Gastroesophageal sphincter (tissue), 4 donors: ENCODE data around the gene TRAPPC2L. TPM values are rescaled to one million over a fixed set of nuclear protein-coding genes. Genes with fewer than 3 reads are reported as not detected.

Source experiments
- ATAC-seq: fragments of 150-250 bp; one replicate; pipeline ENCODE4 v1.9.1; 2016; ENCODE audit warnings: mild to moderate bottlenecking, moderate library complexity
- H3K27ac ChIP-seq, 4 donors: fragments of 200-600 bp; sonication (generic) in 3 of 4; 1 replicate in 3 of 4; 2 replicates in 1 of 4; pipeline ENCODE4 v1.5.1; 2016 to 2019
- H3K27me3 ChIP-seq: fragments of 200-600 bp; sonication (generic); one replicate; pipeline ENCODE4 v1.5.1; 2019
- H3K36me3 ChIP-seq, 2 donors: fragments of 200-600 bp; sonication (generic); one replicate each; pipeline ENCODE4 v1.5.1; 2019; ENCODE audit warnings: control low read depth in 1 of 2
- H3K4me1 ChIP-seq, 3 donors: fragments of 200-600 bp; sonication (generic); 1 replicate in 2 of 3; 2 replicates in 1 of 3; pipeline ENCODE4 v1.5.1; 2016 to 2019; ENCODE audit warnings: control low read depth in 2 of 3
- H3K4me3 ChIP-seq, 2 donors: fragments of 200-600 bp; sonication (generic); one replicate each; pipeline ENCODE4 v1.5.1; 2019; ENCODE audit warnings: mild to moderate bottlenecking in 1 of 2, moderate library complexity in 1 of 2
- H3K9me3 ChIP-seq, 3 donors: fragments of 200-600 bp; sonication (generic); one replicate each; pipeline ENCODE4 v1.5.1; 2017 to 2019; ENCODE audit warnings: control low read depth in 2 of 3
- EP300 ChIP-seq: sonication (generic); formaldehyde crosslinking; IDR thresholded peaks from one replicate; pipeline ENCODE4 v1.6.1; 2017; ENCODE audit warnings: antibody characterized with exemption, mild to moderate bottlenecking
- POLR2A ChIP-seq, 2 donors: fragments of 450-650 bp; IDR thresholded peaks; one replicate each; pipeline ENCODE4 v1.6.1; 2017; ENCODE audit warnings: antibody characterized with exemption in 2 of 2, mild to moderate bottlenecking in 2 of 2, moderate library complexity in 1 of 2
- POLR2AphosphoS5 ChIP-seq: sonication (generic); formaldehyde crosslinking; IDR thresholded peaks from one replicate; pipeline ENCODE4 v1.6.1; 2017; ENCODE audit warnings: antibody characterized with exemption
- WGBS, 2 donors: methylation state at CpG; one replicate each; pipeline ENCODE4 v1.1.5; 2018; ENCODE audit warnings: low coverage in 1 of 2; 5-methylcytosine and 5-hydroxymethylcytosine counted together
- total RNA-seq, 4 donors: library from RNA; depleted of rRNA; stranded (reverse); fragments of >200 nt; gene quantifications; one replicate each; pipeline ENCODE4 v1.1.0, GENCODE V29; 2016
- TF ChIP-seq, protein P1 (sequence below), 4 experiments: fragments of 200-600 bp in 2 of 4; fragments of 450-650 bp in 2 of 4; sonication (generic) in 1 of 4; IDR thresholded peaks; one replicate each; pipeline ENCODE4 v1.5.1; 2017 to 2019; ENCODE audit warnings: antibody characterized with exemption in 4 of 4, mild to moderate bottlenecking in 2 of 4, moderate library complexity in 2 of 4

The TRAPPC2L gene
- total RNA-seq, 4 donors from 2014 or later, result 18.7 to 40.0 (median 21.5) TPM

DNA sequence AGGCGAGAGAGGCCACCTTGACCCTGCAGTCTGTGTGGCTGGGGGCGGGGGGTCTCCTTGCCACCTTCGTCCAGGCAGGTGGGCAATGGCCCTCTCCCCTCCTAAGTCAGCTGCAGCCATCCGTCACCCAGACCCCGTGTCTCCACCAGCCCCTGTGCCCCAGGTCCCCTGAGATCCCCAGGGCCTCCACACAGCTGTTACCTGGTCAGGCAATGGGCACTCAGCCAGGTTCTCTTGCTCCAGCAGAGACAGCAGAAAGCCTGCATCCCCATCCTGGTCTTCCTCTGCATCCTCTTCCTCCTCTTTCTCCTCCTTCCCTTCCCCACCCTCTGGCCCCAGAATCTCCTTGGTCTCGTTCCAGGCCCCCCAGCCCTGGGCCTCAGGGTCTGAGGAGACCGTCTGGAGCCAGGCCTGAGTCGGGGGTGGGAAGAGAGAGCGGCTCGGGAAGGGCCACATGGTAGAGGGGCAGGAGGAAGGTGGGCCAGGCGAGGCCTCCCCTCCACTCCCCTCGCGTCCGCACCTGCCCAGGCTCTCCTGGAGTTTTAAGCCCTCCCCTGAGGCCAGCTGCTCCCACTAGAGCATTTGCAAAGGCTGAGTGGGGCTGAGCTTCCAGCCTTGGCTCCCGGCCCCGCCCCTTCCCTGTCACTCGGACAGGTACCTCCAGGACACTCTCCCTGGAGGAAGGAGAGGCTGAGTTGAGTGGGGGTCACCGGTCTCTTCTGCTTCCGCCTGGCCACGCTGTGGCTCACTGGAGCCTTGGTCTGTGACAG is 9.4 kb downstream of the TRAPPC2L start, which contains the start of gene PABPN1L:
TSS of gene PABPN1L (minus strand) at position 510 of the 770 bp plus-strand sequence. CDS start at position 456, 54 bp downstream.
- H3K36me3 ChIP-seq, result peaks cover 0 to 27% of the 10 kb centered on the region in 2 donors
- ATAC-seq, result no peak
- peaks cover 0 to 11% (median 0%) of the 10 kb centered on the region in 3 donors for H3K4me1 ChIP-seq
- H3K9me3 ChIP-seq, result no peaks in the 10 kb centered on the region
- H3K4me3 ChIP-seq, result no peak within 1 kb of the TSS
- WGBS, 2 donors, result 48% methylated on average over 2 of the region's 20 CpGs; no CpG with 5 or more reads in 1 of the 2 donors
- H3K27ac ChIP-seq, result no peak within 1 kb of the TSS
- H3K27me3 ChIP-seq, result peaks cover 53% of the 10 kb centered on the region
- TF ChIP-seq EP300 (no peak), POLR2A (IDR thresholded peaks at IDR 0.05) (no peak), POLR2AphosphoS5 (no peak)
- TF ChIP-seq, protein P1, sequence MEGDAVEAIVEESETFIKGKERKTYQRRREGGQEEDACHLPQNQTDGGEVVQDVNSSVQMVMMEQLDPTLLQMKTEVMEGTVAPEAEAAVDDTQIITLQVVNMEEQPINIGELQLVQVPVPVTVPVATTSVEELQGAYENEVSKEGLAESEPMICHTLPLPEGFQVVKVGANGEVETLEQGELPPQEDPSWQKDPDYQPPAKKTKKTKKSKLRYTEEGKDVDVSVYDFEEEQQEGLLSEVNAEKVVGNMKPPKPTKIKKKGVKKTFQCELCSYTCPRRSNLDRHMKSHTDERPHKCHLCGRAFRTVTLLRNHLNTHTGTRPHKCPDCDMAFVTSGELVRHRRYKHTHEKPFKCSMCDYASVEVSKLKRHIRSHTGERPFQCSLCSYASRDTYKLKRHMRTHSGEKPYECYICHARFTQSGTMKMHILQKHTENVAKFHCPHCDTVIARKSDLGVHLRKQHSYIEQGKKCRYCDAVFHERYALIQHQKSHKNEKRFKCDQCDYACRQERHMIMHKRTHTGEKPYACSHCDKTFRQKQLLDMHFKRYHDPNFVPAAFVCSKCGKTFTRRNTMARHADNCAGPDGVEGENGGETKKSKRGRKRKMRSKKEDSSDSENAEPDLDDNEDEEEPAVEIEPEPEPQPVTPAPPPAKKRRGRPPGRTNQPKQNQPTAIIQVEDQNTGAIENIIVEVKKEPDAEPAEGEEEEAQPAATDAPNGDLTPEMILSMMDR (IDR thresholded peaks at IDR 0.05), result no peak

DNA sequence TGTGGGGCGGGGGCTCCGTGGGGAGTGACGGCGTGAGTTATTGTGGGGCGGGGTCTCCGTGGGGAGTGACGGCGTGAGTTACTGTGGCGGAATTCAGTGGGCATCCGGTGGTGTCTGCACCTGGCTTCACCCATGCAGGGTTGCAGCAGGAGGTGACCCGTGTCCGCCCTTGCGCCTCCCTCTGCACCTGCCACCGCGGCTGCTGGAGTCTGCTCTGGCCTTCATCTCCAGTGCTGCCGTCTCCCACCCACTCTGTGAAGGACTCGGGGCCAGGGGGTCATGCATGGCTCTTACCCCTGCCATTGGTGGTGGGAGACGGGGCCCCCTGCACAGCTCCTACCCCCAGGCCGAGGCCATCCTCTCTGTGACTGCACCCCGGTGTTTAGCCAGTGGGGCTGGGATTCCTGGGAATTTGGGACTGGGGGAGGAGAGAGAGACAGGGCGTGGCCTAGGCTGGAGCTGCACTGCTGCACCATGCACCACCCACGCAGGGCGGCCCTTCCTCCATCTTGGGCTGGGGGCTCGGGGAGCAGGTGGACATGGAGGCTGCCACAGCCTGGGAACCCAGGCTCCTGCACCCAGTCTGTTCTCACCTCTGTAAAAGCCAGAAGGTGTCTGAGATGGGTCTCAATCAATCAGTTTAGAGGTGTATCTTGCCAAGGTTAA is 10.8 kb downstream of the TRAPPC2L start:
- 80% methylated on average over 7 of the region's 24 CpGs; no CpG with 5 or more reads in 1 of the 2 donors for WGBS, 2 donors
- TF ChIP-seq EP300 (no peak), POLR2A (IDR thresholded peaks at IDR 0.05) (no peak), POLR2AphosphoS5 (no peak)
- TF ChIP-seq, protein P1 (IDR thresholded peaks at IDR 0.05), result no peak
- peaks cover 67% of the 10 kb centered on the region for H3K27me3 ChIP-seq

DNA sequence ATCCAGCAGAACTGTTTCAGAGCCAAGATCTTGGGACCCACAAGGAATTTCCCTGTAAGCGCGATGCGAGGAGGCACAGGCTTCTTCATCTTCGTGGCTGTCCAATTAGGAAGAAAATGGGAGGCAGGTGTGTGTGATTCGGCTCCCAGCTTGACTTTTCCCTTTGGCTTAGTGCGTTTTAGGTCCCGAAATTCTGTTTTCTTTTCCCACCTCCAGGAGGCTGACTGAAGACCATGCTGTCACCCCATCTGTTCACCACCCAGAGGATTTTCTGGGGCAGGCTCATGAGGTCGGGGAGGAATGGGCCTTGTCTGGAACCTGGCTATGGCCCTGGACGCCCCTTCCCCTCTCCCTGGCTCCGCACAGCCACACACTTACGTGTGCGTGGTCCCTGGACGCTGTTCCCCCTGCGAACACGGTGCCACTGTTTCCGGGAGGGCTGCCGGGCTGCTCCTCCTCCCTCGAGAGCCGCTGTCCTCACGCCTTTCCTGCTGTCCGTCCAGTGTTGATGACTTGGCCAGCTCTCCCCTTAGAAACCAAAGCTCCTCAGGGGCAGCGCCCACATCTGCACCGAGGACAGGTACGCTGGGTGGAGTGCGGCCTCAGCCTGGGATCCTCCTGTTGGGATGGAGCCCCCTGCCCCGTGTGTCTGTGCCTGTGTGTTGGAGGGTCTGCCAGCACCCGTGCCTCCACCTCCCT is 12.2 kb downstream of the TRAPPC2L start:
- H3K4me3 ChIP-seq, result no peak overlapping the region
- H3K4me1 ChIP-seq, result peaks cover 0 to 12% (median 0%) of the 10 kb centered on the region in 3 donors
- peaks cover 81% of the 10 kb centered on the region for H3K27me3 ChIP-seq
- H3K27ac ChIP-seq, result no peak overlapping the region
- TF ChIP-seq, protein P1 (IDR thresholded peaks at IDR 0.05), result no peak
- no peak for TF ChIP-seq POLR2AphosphoS5
- no peak for TF ChIP-seq EP300
- WGBS, 2 donors, result 85% methylated on average over 9 of the region's 27 CpGs; no CpG with 5 or more reads in 1 of the 2 donors
- no peaks in the 10 kb centered on the region for H3K9me3 ChIP-seq
- H3K36me3 ChIP-seq, result no peaks in the 10 kb centered on the region
- ATAC-seq, result no peak

More for the DNA sequence above, 10.8 kb downstream of the TRAPPC2L start:
- peaks cover 0 to 12% (median 0%) of the 10 kb centered on the region in 3 donors for H3K4me1 ChIP-seq
- no peaks in the 10 kb centered on the region for H3K9me3 ChIP-seq
- no peak overlapping the region for H3K4me3 ChIP-seq
- H3K36me3 ChIP-seq, result peaks cover 0 to 13% of the 10 kb centered on the region in 2 donors
- ATAC-seq, result no peak
- no peak overlapping the region for H3K27ac ChIP-seq

DNA sequence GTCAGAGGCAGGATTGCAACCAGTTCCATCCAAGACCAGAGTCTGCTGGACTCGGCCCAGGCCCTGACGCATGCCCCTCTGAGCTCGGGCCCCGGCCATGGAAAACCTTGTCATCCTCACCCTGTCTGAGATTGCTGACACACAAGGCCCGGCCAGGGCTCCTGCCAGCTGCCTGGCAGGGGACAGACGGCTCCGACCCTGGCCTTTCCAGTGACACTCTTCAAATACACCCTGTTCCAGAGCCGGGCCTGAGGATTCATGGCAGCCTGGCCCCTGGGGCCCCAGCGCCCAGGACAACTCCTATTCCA is 12.7 kb downstream of the TRAPPC2L start:
- no peak overlapping the region for H3K27ac ChIP-seq
- H3K36me3 ChIP-seq, result no peaks in the 10 kb centered on the region
- no peak overlapping the region for H3K4me3 ChIP-seq
- H3K27me3 ChIP-seq, result peaks cover 82% of the 10 kb centered on the region
- WGBS, 2 donors, result 71% methylated on average over 1 of the region's 9 CpGs; no CpG with 5 or more reads in 1 of the 2 donors
- no peak for ATAC-seq
- H3K4me1 ChIP-seq, result peaks cover 0 to 12% (median 0%) of the 10 kb centered on the region in 3 donors
- no peaks in the 10 kb centered on the region for H3K9me3 ChIP-seq
- no peak for TF ChIP-seq POLR2AphosphoS5
- TF ChIP-seq POLR2A (IDR thresholded peaks at IDR 0.05), result no peak
- TF ChIP-seq, protein P1 (IDR thresholded peaks at IDR 0.05), result no peak
- TF ChIP-seq EP300, result no peak
